HT-29 (cell line): ENCODE results near the gene AMOT. TPM values are rescaled to one million over a fixed set of nuclear protein-coding genes. Genes with fewer than 3 reads are reported as not detected.

Experiments
- DNase-seq: peaks from one replicate; pipeline ENCODE4 v3.0.0-alpha.2; 2015; ENCODE audit warnings: low spot score
- small RNA-seq: library from RNA; depleted of rRNA; stranded (forward); fragments of <200 nt; gene quantifications from one replicate; pipeline ENCODE3, GENCODE V24; 2014
- total RNA-seq: library from RNA; depleted of rRNA; stranded (reverse); fragments of >200 nt; shearing (Covaris generic); gene quantifications from 2 replicates; pipeline ENCODE4 v1.2.3, GENCODE V29; 2014; rRNA removed

Gene AMOT
- total RNA-seq, 1 experiment from 2014 or later = 0.25 TPM

DNA sequence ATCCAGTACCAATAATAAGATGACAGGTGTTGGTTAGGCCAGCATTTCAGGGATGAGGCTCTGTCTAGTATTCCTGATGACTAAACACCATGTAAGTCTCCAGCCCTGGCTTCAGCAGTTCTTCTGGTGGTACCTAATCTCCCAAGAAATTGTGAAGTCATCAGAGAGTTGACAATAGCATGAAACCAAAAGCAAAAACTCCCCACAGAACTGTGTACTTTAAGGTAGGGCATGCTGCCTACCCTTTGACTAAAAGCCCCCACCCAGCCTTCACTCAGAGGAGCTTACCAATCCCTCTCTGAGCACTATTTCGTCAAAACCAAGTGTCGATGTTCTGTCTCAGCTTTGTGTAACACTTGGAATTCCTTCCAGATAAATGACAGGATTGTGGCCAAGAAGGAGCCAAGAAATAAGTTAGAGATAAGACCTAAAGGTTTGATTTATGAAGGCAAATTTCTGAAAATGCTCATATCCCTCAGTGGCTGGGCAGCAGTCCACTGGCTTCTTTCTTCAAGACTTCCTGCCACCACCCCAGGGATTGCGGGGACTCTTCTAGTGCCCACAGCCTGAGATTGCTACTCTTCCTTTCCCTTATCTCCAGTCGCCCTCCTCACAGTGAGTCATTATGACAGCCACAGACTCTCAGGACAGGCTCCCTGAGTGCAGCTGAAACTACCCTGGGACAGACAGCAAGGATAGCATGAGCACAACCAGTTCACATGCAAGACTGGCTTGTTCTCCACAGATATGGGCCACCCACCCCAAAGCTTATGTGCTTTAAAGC lies 93.6 kb downstream of the AMOT start:
- no peak for DNase-seq

DNA sequence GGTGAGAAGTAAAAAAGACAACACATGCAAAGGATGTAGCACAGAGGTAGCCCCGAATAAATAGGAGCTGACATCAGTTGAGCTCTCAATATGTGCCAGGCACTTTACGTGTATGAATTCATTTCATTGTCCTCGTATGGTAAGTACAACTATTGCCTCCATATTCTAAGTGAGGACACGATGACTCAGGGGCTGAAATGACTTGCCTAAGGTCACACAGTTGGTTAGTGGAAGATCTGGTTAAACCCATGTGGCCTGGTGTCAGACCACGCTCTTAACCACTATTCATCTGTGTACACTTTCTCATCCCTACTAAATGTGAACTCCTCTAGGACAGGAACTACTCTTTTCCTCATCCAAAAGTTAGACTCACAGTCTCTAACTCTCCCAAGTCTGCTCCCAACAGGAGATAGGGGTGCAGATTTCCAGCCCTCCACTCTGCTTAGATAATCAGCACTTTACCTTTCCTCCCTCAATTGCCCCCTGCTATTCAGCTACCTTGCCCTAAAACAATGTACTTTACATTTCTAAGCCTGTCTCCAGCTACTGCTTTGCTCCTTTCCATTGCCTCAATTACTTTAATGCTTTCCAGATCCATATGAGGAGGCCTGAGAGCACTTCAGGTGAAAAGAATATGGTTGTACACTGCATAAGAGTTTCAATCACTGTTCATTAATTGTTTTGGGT lies 102.1 kb downstream of the AMOT start:
- no peak for DNase-seq

DNA sequence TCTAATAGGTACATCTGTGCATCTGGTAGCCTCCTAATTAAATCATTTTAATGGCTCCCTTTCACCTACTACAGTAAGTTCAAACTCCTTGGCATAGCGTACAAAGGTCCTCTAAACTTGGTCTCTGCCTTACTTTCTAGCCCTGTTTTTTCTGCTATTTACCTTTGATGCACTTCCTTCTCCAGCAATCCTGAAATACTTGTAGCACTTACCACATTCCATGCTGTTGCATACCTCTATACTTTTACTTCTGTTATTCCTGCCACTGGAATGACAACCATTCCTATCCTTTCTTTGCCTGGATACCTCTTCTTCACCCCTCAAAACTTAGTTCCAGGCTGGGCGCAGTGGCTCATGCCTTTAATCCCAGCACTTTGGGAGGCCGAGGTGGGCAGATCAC lies 104.3 kb downstream of the AMOT start:
- DNase-seq = no peak

DNA sequence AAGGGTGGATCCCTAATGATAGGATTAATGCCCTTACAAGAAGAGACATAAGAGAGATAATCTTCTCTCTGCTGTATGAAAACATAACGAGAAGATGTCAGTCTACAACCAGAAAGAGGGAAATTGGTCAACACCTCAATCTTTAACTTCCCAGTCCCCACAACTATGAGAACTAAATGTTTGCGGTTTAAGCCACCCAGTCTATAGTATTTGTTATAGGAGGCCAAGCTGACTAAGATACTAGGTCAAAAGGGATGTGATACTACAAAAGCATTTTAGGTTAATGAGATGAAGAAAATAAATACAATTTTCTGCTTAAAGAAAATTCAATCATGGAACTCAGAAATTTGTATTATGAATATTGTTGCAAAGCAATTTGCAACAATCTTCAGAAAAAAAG lies 105.5 kb downstream of the AMOT start:
- no peak for DNase-seq

DNA sequence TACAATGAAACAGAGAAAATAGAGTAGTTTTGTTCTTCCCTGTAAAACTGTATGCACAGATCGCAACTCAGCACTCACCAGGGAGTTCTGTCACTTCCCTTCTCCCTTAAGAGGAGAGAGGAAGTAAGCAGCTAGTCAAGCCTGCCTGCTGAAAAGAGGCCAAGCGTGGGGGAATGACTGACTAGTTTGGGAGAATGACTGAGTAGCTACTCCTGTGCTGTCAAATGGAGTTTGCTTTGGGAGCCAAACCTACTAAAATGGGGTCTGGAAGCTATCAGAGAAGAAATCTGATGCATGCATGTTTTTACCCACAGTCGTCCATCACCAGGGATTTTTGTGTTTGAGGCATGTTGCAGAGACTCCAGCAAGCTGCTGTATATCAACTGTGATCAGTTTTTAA lies 106.3 kb downstream of the AMOT start:
- no peak for DNase-seq

DNA sequence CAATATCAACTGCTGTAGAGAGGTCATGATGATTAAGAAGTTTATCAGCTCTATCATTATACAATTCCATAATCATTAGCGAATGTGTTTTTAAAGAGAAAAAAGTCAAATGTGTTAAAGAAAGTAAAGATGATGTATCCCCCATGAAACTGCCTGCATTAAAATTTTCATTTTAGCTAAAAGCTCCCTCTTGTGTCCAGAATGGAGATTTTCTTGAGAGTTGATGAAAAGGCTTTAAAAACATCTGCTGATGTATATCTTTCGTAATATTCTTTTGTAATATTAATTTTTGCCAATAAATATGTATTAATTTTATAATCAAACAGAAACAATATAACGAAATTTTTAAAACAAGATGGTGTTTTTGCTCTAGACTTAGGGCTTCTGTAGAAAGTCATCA lies 108.8 kb downstream of the AMOT start:
- DNase-seq = peak; percentile 22

Small RNAs within 50 kb of the gene (small RNA-seq; reads per million reads assigned to genes)
- not detected for gene RN7SL266P

Other genes with a start within 250 kb of the AMOT start
- not detected in 2 replicates for gene LHFPL1, start 160.9 kb downstream of the AMOT start, total RNA-seq